Renal pelvis (tissue), 12 donors: ENCODE measurements around the gene BRD8. TPM values are rescaled to one million over a fixed set of nuclear protein-coding genes. Genes with fewer than 3 reads are reported as not detected.
"Not testable (repeated sequence)": the region's sequence is repeated elsewhere in the genome, so short reads cannot be mapped to it uniquely, and the experiment has no call there.

Experiments
- DNase-seq: peaks from one replicate; pipeline ENCODE4 v3.0.0-alpha.2; 2013
- long read RNA-seq, 16 experiments: transcript quantifications; one replicate each; lab custom pipeline, GENCODE V29; 2026
- polyA plus RNA-seq, 3 donors: library from polyadenylated mRNA; unstranded; fragments of 120-200 nt; gene quantifications; one replicate each; pipeline ENCODE4 v1.2.1, GENCODE V29; 2013; ENCODE audit not compliant: insufficient read length in 3 of 3

BRD8 gene
- polyA plus RNA-seq: 100 to 1,000 TPM; 113 to 197 (median 169) TPM
- long read RNA-seq, donor 1, transcript BRD8-226 (6 exons, 557 nt): major isoform, 12 of 24 reads
- long read RNA-seq, donor 1, partial matches to known transcripts: 8 of 24 reads
- long read RNA-seq, donor 1, other reads (novel, unspliced or antisense): 0 of 24 reads
- long read RNA-seq, donor 2, transcript BRD8-201 (22 exons, 3,198 nt): minor isoform, 5 of 28 reads
- long read RNA-seq, donor 2, transcript BRD8-226 (6 exons, 557 nt): major isoform, 7 of 28 reads
- long read RNA-seq, donor 2, transcript BRD8-203 (21 exons, 2,982 nt): minor isoform, 5 of 28 reads
- long read RNA-seq, donor 2, partial matches to known transcripts: 10 of 28 reads
- long read RNA-seq, donor 2, other reads (novel, unspliced or antisense): 0 of 28 reads
- long read RNA-seq, donor 3, transcript BRD8-226 (6 exons, 557 nt): major isoform, 13 of 15 reads
- long read RNA-seq, donor 3, partial matches to known transcripts: 0 of 15 reads
- long read RNA-seq, donor 3, other reads (novel, unspliced or antisense): 0 of 15 reads
- long read RNA-seq, donor 4, transcript BRD8-226 (6 exons, 557 nt): major isoform, 5 of 22 reads
- long read RNA-seq, donor 4, partial matches to known transcripts: 11 of 22 reads
- long read RNA-seq, donor 4, other reads (novel, unspliced or antisense): 0 of 22 reads
- long read RNA-seq, donor 5, transcript BRD8-226 (6 exons, 557 nt): major isoform, 12 of 20 reads
- long read RNA-seq, donor 5, partial matches to known transcripts: 6 of 20 reads
- long read RNA-seq, donor 5, other reads (novel, unspliced or antisense): 0 of 20 reads
- long read RNA-seq, donor 6, transcript BRD8-226 (6 exons, 557 nt): major isoform, 9 of 60 reads
- long read RNA-seq, donor 6, partial matches to known transcripts: 43 of 60 reads
- long read RNA-seq, donor 6, other reads (novel, unspliced or antisense): 0 of 60 reads
- long read RNA-seq, donor 7, transcript BRD8-226 (6 exons, 557 nt): major isoform, 10 of 15 reads
- long read RNA-seq, donor 7, partial matches to known transcripts: 0 of 15 reads
- long read RNA-seq, donor 7, other reads (novel, unspliced or antisense): 0 of 15 reads
- long read RNA-seq, donor 8, partial matches to known transcripts: 16 of 17 reads
- long read RNA-seq, donor 8, other reads (novel, unspliced or antisense): 0 of 17 reads
- long read RNA-seq, donor 9, transcript BRD8-226 (6 exons, 557 nt): major isoform, 9 of 41 reads
- long read RNA-seq, donor 9, partial matches to known transcripts: 26 of 41 reads
- long read RNA-seq, donor 9, other reads (novel, unspliced or antisense): 0 of 41 reads
- long read RNA-seq, donor 10, transcript BRD8-226 (6 exons, 557 nt): major isoform, 16 of 69 reads
- long read RNA-seq, donor 10, partial matches to known transcripts: 45 of 69 reads
- long read RNA-seq, donor 10, other reads (novel, unspliced or antisense): 0 of 69 reads
- long read RNA-seq, donor 11, transcript BRD8-226 (6 exons, 557 nt): major isoform, 11 of 29 reads
- long read RNA-seq, donor 11, partial matches to known transcripts: 16 of 29 reads
- long read RNA-seq, donor 11, other reads (novel, unspliced or antisense): 0 of 29 reads
- long read RNA-seq, donor 12, transcript BRD8-226 (6 exons, 557 nt): minor isoform, 5 of 77 reads
- long read RNA-seq, donor 12, transcript BRD8-201 (22 exons, 3,198 nt): major isoform, 7 of 77 reads
- long read RNA-seq, donor 12, partial matches to known transcripts: 57 of 77 reads
- long read RNA-seq, donor 12, other reads (novel, unspliced or antisense): 0 of 77 reads
- long read RNA-seq, donor 13, transcript BRD8-226 (6 exons, 557 nt): major isoform, 7 of 20 reads
- long read RNA-seq, donor 13, partial matches to known transcripts: 7 of 20 reads
- long read RNA-seq, donor 13, other reads (novel, unspliced or antisense): 0 of 20 reads
- long read RNA-seq, donor 14, transcript BRD8-226 (6 exons, 557 nt): major isoform, 23 of 37 reads
- long read RNA-seq, donor 14, partial matches to known transcripts: 7 of 37 reads
- long read RNA-seq, donor 14, other reads (novel, unspliced or antisense): 0 of 37 reads
- long read RNA-seq, donor 15, transcript BRD8-226 (6 exons, 557 nt): major isoform, 7 of 48 reads
- long read RNA-seq, donor 15, partial matches to known transcripts: 34 of 48 reads
- long read RNA-seq, donor 15, other reads (novel, unspliced or antisense): 0 of 48 reads
- long read RNA-seq, donor 16, transcript BRD8-226 (6 exons, 557 nt): major isoform, 7 of 38 reads
- long read RNA-seq, donor 16, partial matches to known transcripts: 26 of 38 reads
- long read RNA-seq, donor 16, other reads (novel, unspliced or antisense): 0 of 38 reads

GRCh38 chr5:138178516-138179276, at the start of gene BRD8, which contains the start of gene KIF20A:
Gene BRD8 (minus strand): TSS chr5:138178630. CDS start chr5:138178614, 16 bp downstream.
Gene KIF20A (plus strand): TSS chr5:138179112. CDS start chr5:138179681, 569 bp downstream.
- DNase-seq: peak; percentile 97

- DNase-seq: no peak
Measured at GRCh38 chr5:138226910-138227309, 48.5 kb upstream of the BRD8 start.

- no peak for DNase-seq
Measured at GRCh38 chr5:138224712-138225111, 46.3 kb upstream of the BRD8 start.

GRCh38 chr5:138223532-138223931, 45.1 kb upstream of the BRD8 start:
- no peak for DNase-seq

- no peak for DNase-seq
Measured at GRCh38 chr5:138216799-138217198, 38.4 kb upstream of the BRD8 start.

- peak; percentile 99 for DNase-seq
Measured at GRCh38 chr5:138213161-138214029, 35.0 kb upstream of the BRD8 start, which contains the start of gene CDC23. Gene CDC23 (minus strand): TSS chr5:138213323. CDS start chr5:138213312, 11 bp downstream.

GRCh38 chr5:138212828-138213160, 34.4 kb upstream of the BRD8 start:
- no peak for DNase-seq

- no peak for DNase-seq
Measured at GRCh38 chr5:138210985-138211384, 32.6 kb upstream of the BRD8 start.

GRCh38 chr5:138193859-138194258, 15.4 kb upstream of the BRD8 start:
- DNase-seq: not testable (repeated sequence)

- DNase-seq: no peak
Measured at GRCh38 chr5:138192826-138193225, 14.4 kb upstream of the BRD8 start.

- DNase-seq: no peak
Measured at GRCh38 chr5:138188626-138189025, 10.2 kb upstream of the BRD8 start.

- DNase-seq: no peak
Measured at GRCh38 chr5:138186002-138186447, 7.6 kb upstream of the BRD8 start.

- DNase-seq: no peak
Measured at GRCh38 chr5:138182808-138183207, 4.4 kb upstream of the BRD8 start.

GRCh38 chr5:138180841-138181240, 2.4 kb upstream of the BRD8 start:
- DNase-seq: no peak

GRCh38 chr5:138180183-138180782, 1.9 kb upstream of the BRD8 start:
- DNase-seq: peak; percentile 71

GRCh38 chr5:138179277-138179857, 937 bp upstream of the BRD8 start:
- DNase-seq: no peak
